Measurements from ENCODE around the gene GOLGA5.
"Not testable (repeated sequence)": the region's sequence is repeated elsewhere in the genome, so short reads cannot be mapped to it uniquely, and the experiment has no call there.

GOLGA5 gene

DNA sequence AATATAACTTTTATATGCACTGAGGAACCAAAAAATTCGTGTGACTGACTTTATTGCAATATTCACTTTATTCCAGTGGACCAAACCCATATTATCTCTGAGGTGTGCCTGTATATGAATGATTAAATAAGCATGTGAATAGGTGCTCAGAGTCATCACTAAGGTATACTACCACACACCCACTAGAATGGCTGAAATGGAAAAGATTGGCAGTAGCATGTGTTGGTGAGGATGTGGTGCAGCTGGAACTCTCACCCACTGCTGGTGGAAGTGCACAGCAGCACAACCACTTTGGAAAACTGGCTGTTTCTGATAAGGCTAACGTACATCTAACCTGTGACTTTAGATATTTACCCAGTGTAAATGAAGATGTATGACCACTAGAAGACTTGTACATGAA is 36.8 kb downstream of the GOLGA5 start:
- DNase-seq: no peak

DNA sequence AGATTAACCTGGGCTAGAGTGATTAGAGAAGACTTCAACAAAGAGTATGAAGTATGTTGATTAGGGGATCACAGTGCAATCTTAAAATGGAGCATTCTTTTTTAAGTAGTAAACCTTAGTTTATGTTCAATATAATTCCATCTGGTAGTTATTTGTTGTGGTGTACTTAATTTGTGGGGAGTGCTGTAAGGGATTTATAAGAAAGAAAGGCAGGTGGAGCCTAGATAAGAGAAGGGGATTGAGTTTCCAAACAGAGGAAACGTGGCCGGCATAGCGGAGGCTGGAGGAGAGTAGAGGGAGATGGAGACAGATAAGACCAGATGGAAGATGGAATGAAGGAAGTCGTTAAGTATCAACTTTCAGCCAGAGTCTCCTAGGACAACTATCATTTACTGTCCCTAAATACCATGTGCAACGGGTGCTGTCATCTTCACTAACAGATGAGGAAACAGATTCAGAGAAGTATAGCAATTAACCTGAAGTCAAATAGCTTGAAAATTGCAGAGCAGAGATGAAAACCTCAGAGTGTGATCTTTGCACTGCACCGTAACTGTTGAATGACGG is 38.1 kb downstream of the GOLGA5 start:
- DNase-seq: no peak

GRCh38 chr14:92841930-92842329 is 47.8 kb downstream of the GOLGA5 start:
- no peak for DNase-seq

GRCh38 chr14:92844204-92844603 is 50.1 kb downstream of the GOLGA5 start:
- DNase-seq: no peak

DNA sequence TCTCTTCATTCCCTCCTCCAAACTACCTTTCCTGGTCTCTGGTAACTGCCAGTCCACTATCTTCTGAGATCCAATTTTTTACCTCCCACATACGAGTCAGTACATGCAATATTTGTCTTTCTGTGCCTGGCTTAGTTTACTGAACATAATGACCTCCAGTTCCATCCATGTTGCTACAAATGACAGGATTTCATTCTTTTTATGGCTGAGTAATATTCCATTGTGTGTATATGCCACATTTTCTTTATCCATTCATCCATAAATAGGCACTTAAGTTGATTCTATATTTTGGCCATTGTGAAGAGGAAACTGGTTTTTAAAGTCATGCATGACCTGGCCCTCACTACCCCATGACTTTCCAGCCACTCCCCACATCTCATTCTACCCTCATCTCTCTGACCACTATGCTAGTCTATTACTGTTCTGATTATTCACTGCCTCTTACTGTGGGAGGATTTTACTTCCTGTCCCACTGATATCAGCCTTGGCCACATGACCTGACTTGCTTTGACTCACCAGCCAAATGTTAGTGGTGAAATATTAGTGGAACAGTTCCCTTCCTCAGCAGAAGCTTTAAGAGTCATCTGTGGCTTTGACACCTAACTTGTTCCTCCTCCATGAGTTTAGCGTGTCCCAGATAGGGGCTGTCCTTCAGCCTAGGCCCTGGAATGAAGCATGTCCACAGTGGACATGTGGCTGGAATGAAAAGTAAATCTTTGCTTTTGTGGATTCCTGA is 52.2 kb downstream of the GOLGA5 start:
- DNase-seq: peak; percentile 38

DNA sequence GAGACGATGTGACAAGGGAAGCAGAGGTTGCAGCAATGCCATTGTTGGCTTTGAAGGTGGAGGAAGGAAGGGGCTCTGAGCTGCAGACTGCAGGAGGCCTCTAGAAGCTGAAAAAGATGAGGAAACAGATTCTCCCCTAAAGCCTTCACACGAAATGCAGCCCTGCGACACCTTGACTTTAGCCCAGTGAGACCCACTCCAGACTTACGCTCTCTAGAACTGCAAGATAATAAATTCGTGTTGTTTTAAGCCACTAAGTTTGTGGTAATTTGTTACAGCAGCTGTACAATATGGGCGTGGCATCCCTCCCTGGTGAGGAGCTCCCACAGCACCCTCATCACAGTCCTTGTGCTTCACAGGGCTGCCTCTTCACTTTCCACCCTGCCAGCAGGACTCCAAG is 53.2 kb downstream of the GOLGA5 start:
- no peak for DNase-seq

- DNase-seq: no peak
Measured at GRCh38 chr14:92847749-92848148, 53.6 kb downstream of the GOLGA5 start.

DNA sequence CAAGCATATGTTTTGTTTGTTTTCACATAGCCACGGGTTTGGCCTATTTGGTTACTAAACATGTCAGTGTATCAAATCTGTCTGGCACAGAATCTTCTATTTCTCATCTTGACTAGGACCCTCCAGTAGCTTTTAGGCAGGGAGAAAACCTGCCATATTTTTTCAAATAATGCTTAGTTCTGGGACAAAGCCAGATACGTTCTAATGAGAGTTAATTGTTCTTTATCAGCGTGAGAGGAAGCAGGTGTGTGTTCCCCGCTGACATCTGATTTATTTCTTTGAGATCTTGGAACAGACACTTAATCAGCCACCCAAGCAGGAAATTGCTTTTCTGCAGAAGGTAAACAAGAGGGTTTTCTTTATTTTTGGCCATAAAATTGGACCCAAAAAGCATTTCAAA is 54.8 kb downstream of the GOLGA5 start:
- no peak for DNase-seq

- no peak for DNase-seq
Measured at GRCh38 chr14:92850492-92850891, 56.4 kb downstream of the GOLGA5 start.

DNA sequence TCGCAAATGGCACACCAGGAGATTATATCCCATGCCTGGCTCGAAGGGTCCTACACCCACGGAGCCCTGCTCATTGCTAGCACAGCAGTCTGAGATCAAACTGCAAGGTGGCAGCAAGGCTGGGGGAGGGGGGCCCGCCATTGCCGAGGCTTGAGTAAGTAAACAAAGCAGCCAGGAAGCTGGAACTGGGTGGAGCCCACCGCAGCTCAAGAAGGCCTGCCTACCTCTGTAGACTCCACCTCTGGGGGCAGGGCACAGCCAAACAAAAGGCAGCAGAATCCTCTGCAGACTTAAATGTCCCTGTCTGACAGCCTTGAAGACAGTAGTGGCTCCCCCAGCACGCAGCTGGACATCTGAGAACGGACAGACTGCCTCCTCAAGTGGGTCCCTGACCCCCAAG is 59.0 kb downstream of the GOLGA5 start:
- not testable (repeated sequence) for DNase-seq

- DNase-seq: no peak
Measured at GRCh38 chr14:92860049-92860840, 66.1 kb downstream of the GOLGA5 start.

DNA sequence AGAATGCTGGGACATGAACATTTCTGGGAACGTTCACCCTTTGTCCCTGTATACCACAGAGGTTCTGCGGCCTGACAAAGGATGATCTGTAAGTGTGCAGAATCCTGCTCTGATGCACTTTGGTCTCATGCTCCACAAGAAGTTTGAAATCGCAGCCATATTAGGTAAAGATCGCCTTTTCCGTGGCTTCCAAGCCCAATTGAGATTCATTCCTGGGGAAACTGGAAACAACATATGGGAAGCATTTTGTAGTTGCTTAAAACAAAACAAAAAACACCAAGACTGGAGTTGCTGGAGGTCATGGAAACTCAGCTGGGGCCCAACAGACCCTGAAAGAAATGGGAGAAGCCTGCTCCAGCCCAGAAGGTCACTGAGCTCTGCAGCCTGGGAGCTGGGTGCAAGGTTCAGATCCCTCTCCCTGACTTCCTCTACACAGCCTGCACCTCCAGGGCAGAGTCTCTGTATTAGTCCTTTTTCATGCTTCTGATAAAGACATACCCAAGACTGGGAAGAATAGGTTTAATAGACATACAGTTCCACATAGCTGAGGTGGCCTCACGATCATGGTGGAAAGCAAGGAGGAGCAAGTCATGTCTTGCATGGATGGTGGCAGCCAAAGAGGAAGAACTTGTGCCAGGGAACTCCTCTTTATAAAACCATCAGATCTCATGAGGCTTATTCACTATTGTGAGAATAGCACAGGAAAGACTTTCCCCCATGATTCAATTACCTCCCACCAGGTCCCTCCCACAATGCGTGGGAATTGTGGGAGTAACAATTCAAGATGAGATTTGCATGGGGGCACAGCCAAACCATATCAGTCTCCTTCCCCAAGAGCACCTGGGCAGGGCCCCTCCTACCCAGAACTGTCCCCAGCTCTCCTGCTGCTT is 68.0 kb downstream of the GOLGA5 start:
- no peak for DNase-seq

DNA sequence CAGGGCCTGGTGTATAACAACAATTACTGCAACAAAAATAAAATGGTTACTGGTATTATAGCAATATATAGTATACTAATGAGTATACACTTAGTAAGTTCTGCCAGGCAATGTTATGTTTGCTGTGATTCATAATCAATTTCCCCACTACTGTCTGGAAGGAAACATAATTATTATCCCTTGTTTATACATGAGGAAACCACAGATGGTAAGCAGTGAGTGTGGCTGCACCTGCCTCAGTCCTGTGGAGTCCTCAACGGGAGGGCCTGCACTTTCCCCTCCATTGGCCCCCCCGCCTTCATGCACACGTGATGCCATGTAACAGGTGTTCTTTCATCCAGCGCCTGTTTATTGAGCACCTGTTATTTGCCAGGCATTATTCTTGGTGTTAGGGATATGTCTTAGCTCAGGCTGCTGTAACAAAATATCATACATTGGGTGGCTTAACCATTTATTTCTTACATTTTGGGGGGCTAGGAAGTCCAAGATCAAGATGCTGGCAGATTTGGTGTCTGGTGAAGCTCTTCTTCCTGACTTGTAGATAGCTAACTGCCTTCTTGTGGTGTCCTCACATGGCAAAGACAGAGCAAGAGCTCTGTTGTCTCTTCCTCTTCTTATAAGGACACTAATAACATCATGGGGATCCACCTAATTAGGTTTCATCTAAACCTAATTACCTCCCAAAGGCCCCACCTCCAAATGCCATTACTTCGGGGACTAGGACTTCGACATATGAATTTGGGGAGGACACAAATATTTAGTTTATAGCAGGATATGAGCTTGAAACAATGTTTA is 69.4 kb downstream of the GOLGA5 start:
- no peak for DNase-seq

DNA sequence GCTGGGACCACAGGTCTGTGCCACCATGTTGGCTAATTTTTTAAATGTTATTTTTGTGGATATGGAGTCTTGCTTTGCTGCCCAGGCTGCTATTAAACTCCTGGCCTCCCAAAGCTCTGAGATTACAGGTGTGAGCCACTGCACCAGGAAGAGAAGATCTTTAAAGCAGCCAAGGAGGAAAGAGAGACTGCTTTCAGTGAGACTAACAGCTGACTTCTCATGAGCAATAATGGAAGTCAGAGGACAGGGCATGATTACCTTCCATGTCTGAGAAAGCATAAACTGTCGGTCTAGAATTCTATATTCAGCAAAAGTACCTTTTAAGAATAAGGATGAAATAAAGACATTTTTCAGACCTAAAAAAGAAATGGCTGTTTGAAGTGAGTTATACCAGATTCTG is 71.6 kb downstream of the GOLGA5 start:
- no peak for DNase-seq

DNA sequence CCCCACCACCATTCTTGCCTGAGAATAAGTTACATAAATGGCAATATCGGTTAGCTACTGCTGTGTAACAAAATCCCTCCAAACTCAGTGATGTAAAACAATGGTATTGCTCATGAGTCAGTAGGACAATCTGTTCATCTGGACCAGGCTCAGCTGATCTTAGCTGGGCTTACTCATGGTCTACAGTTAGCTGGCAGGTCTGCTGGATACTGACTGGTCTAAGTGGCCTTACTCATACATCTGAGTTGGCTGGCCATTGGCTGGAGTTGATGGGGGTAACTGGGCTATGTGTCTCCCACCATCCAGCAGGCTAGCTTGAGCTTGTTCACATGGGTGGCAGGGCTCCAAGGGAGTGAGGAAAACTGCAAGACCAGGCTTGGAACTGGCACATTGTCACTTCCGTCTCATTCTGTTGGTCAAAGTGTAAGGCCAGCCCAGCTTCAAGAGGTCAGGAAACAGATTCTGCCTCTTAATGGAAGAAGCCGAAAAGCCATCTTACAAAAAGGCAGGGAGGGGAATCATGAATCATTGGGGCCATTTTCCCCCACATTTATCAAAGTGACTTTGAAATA is 72.2 kb downstream of the GOLGA5 start:
- DNase-seq: no peak

DNA sequence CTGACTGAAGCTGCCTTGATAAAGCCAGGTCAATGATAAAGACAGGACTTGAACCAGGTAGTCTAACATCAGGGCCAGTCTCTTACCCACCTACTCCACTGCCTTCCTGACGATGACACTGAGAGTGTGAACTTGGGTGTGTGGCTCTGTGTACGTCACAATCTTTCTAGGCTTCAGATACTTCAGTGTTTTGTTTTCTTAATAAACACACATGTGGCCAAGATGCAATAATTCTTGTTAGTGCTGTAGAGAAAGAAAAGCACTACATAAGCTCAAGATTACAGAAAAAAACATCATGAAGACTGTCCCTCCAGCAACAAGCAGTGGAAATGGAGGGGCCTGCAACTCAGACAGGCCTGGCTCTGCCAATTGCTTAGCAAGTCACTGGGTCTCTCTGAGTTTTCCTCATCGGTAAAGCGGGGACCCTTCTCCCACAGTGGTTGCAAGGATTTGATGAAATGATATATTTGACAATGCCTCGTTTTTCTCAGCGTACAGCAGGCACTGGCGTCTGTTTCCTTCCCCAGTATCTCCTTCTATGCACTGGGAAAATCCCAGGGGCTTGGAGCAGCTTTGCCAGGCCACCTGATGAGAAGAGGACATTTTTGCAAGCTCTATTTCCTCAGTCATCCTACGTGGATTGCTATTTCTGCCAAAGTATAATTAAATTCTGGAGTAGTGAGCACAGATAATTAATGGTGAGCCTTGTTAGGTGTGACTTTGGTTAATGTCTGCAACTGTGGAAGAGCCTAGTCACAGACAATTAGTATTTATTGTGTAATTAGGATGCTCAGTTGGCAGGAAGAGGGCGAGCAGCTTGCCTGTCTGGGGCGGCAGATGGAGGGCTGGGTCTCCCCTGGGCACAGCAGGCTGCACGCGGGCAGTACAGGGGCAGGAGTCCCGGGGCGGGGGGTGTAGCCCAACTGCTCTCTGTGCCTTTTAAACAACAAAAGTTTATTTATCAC is 73.1 kb downstream of the GOLGA5 start:
- DNase-seq: no peak

DNA sequence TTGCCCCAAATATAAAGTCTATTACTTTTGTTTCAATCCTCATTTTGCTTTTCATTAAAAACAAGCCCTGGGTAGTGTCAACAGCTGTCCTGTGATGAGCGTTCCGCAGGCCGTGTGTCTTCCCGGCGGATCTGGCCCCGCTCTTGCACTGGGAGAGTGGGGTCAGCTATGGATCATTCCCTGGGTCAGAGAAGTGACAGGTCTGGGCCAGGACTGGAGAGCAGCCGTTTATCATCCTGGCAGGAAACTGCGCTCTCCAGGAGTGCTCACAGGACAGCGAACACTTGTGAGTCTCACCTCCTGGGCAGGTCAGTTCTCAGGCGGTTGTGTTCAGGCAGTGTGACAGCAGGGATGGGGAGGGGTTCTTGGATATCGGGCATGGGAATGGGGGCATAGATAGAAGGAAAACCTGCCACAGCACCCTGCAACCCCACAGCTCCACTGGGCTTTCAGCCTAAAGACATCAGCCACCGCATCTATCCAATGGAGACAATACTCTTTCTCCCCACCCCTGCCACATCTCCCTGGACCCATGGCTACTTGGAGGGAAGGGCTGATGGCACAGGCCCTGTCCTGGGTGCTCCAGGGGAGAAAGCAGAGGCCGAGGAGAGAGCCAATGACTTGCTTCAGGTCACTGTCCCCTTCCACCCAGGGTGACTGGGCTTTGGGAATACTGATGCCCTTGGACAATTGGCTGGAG is 81.0 kb downstream of the GOLGA5 start:
- DNase-seq: no peak

DNA sequence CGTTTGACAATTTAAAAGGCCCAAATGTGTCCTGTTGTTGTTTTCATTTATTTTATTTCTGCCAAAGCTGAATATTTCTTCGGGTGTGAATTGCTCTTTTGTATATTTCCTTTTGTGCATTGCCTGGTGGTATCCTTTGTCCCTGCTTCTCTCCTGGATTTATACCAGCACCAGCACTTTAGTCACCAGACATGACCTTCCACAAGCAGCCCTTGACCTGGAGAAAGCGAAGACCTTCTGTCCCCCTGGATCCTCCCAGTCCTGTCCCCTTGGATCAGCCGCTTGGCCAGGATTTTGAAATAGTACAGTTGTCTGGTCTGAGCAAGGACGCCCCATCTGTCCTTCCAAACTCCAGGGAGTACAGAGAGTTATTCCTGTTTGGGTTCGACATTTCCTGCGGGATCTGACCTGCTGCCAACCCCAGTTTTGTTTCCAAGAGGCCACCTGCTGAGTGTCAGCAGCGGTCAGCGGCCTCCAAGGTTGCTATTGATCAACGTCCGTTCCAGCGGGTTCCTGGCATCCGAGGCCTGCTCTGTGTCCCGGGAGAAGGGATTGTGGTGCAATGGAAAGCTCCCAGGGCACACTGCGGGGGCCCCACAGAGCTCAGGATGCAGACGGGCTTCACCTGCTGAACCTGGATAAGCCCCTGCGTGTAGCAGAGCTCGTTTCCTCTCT is 83.8 kb downstream of the GOLGA5 start:
- DNase-seq: no peak

DNA sequence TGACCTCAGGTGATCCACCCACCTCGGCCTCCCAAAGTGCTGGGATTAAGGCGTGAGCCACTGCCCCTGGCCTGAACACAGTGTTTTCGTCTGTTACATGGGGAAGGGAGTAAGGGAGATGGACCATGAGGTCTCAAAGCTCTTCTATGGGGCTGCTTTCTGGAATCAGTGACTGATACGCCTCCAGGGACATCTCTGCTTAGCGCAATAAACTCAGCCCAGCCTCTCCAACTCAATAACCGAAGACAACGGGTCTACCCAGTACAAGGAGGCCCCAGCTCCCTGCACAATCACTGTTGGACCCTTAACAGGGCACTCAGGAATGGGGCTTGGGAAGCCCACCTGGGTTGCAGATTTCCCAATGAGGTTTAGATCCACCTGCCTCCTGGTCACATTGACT is 86.2 kb downstream of the GOLGA5 start:
- no peak for DNase-seq
